ENCODE results near the gene TLCD5.

TLCD5 gene

GRCh38 chr11:120326228-120326627 lies 1.1 kb downstream of the TLCD5 start:
- DNase-seq (ENCODE audit: insufficient read length, low spot score) (no peak), FAIRE-seq (no peak)
- no peak for TF ChIP-seq POLR2A (IDR thresholded peaks at IDR 0.05; ENCODE audit: low read depth, low read length)

GRCh38 chr11:120326845-120327281 lies 1.8 kb downstream of the TLCD5 start:
- FAIRE-seq (no peak), DNase-seq (ENCODE audit: insufficient read length, low spot score) (no peak)
- no peak for TF ChIP-seq POLR2A (IDR thresholded peaks at IDR 0.05; ENCODE audit: low read depth, low read length)

DNA sequence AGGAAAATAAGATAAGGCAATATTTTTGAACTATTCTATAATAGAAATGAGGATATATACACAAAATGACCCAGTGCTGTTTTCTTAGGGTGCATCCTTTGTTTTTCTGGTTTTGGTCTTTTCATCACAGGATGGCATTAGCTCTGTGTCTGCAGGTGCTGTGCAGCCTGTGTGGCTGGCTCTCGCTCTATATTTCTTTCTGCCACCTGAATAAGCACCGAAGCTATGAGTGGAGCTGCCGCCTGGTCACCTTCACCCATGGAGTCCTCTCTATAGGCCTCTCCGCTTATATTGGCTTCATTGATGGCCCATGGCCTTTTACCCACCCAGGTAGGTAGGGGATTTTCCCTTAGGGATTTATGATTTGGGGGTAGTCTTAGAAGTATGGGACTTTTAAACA lies 2.2 kb downstream of the TLCD5 start:
- FAIRE-seq (no peak), DNase-seq (ENCODE audit: insufficient read length, low spot score) (no peak)
- no peak for TF ChIP-seq POLR2A (IDR thresholded peaks at IDR 0.05; ENCODE audit: low read depth, low read length)

DNA sequence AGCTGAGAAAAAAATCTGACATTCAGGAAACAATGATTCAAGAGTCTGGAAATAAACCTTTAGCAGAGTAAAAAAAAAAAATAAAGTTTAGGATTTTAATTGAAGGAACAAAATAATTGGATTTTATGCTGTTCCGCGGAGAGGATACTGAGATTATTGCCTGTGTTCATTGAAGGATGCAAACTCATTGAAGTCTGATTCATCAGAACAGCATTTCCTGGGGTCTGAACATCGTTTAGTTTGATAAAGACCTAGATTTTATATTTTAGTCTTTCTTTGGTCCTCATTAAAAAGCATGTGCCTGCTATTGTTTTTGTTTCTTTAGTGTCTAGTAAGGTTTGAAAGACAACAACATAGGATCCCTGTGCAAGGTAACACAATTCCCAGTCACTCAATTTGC lies 4.5 kb downstream of the TLCD5 start:
- no peak for TF ChIP-seq POLR2A (IDR thresholded peaks at IDR 0.05; ENCODE audit: low read depth, low read length)
- DNase-seq (ENCODE audit: insufficient read length, low spot score) = no peak
- no peak for FAIRE-seq

GRCh38 chr11:120330045-120330444 lies 4.9 kb downstream of the TLCD5 start:
- DNase-seq (ENCODE audit: insufficient read length, low spot score) (no peak), FAIRE-seq (no peak)
- TF ChIP-seq POLR2A (IDR thresholded peaks at IDR 0.05; ENCODE audit: low read depth, low read length) = no peak

DNA sequence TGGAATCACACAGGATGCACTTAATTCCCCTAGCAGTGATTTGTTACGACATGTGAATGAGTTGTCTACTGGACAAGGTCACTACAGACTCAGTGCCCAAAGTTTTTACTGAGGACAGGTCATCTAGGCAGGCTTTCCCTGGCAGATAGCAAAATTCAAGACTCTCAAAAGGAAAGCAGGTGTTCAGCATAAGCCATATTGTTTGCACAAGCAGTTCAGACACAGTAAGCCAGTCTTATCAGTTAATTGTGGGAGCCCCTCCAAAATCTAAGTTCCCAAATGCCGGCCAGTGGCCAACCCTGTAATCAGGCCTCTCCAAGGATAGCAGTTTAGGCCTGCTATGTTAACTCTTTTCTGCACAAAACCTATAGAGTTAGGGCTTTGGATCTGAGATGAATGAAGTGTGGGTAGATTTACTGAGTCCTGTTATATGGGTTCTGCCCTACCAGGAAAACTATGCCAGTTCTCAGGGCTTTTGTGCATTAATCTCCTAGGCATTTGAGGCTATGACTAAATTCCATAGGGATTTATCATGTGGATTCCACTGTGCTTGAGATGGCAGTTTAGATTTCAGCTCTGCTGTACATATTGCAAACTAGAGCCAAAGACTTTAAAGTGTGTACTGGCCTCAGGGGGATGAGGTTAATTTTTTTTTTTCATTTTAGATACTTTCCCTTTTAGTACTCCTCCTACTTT lies 6.3 kb downstream of the TLCD5 start:
- TF ChIP-seq POLR2A (IDR thresholded peaks at IDR 0.05; ENCODE audit: low read depth, low read length) = no peak
- DNase-seq (ENCODE audit: insufficient read length, low spot score) = peak; percentile 58
- FAIRE-seq = peak; percentile 89

DNA sequence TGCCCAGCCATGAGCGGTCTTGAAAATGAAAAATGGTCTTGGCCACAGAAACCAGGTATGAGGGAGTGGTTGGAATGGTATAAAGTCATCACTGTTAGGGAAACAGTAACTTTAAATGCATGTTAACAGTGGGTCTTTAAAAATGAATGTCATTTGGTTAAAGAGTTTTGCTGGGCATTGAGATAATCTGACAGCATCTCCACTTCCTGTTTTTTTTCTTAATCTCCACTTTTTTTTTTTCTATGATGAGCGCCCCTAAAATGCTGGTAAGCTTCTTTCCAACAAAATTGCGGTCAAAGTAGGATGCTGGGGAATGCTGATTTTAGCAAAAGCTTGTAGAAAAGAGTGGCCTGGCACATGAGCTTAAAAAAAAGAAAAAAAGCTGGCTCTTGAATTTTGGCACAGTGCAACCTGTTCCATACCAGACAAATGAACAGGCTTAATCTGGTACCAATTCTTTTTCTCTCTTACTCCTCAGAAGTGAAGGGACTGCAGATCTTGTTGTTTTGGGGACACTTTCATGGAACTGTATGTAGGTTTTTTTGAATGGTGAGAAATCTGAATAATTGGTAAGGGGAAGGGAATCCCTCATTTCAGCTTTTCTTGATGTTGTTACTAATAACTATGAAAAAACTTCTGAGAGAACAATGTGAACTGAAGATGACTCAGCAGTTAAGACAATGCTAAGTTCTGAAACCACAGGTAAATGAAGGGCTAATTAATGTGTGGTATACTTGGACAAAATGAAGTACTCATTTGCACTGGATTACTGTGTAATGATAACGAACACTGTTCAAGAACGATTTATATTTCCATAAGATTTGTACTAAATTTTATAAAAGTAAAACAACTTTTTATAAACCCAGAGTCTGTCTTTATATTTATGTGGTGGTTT lies 8.0 kb downstream of the TLCD5 start:
- no peak for TF ChIP-seq POLR2A (IDR thresholded peaks at IDR 0.05; ENCODE audit: low read depth, low read length)
- DNase-seq (ENCODE audit: insufficient read length, low spot score) = no peak
- no peak for FAIRE-seq

DNA sequence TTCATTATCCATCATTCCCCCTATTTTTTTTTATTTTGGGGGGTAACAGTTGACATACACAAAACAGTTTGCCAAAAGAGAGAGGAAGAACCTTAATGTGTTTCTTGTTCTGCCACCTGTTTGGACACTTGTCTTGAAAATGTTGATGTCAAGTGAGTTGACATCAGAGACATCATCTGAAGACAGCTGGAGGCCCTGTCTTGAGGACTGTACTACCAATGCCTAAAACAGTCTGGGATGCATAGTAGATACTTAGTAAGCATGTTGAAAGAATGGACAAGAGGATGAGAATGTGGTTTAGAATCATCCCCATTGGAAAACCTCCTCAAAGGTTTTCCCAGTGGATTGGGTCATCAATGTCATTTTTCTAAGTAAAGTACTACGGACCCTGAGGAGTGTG lies 8.7 kb downstream of the TLCD5 start:
- no peak for FAIRE-seq
- DNase-seq (ENCODE audit: insufficient read length, low spot score) = no peak
- TF ChIP-seq POLR2A (IDR thresholded peaks at IDR 0.05; ENCODE audit: low read depth, low read length) = no peak

DNA sequence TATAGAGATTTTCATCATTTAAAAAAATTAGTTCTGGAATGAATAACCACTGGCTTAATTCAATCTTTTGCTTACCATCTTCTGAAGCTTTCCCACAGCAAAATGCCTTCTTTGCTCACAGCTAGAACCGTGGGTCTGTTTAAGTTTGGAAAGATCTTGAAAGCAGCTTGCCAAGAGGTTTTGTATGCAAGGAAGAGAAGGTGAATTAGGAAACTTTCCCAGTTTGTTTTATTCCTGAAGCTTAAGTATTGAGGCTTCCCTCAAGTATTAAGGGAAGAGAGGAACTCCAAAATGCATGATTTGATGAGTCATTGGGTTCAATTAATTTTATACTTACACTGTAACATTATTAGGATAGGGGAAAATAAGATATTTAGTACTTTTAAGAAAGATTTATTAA lies 9.2 kb downstream of the TLCD5 start:
- DNase-seq (ENCODE audit: insufficient read length, low spot score) (no peak), FAIRE-seq (no peak)
- no peak for TF ChIP-seq POLR2A (IDR thresholded peaks at IDR 0.05; ENCODE audit: low read depth, low read length)

DNA sequence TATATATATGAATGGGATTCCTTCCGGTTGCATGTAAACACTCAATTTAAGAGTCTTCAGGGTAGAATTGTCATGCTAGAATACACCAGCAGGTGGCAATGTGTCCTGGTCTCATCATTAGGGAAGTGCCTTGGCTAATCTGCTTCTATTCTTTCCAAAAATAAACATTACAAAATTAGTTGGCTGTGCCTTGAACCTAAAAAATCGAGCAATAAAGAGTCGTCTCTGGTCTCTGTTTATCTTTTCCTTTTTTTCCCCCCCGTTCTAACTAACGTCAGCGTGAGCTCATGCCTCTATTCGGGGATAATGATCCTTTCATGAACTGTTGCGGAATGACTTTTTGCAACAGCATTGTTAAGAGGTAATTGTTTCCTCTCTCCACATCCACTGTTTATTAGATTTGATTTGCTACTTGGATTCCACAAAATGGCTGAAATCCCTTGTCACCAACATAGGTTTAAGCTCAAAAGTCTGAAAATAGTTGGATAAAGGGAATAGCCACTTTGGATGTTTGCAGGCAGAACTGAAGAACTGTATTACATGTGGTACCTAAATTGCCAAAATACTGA lies 9.9 kb downstream of the TLCD5 start:
- FAIRE-seq (no peak), DNase-seq (ENCODE audit: insufficient read length, low spot score) (peak; percentile 23)
- TF ChIP-seq POLR2A (IDR thresholded peaks at IDR 0.05; ENCODE audit: low read depth, low read length) = no peak

GRCh38 chr11:120335556-120335907 lies 10.4 kb downstream of the TLCD5 start:
- DNase-seq (ENCODE audit: insufficient read length, low spot score) = no peak
- no peak for FAIRE-seq

DNA sequence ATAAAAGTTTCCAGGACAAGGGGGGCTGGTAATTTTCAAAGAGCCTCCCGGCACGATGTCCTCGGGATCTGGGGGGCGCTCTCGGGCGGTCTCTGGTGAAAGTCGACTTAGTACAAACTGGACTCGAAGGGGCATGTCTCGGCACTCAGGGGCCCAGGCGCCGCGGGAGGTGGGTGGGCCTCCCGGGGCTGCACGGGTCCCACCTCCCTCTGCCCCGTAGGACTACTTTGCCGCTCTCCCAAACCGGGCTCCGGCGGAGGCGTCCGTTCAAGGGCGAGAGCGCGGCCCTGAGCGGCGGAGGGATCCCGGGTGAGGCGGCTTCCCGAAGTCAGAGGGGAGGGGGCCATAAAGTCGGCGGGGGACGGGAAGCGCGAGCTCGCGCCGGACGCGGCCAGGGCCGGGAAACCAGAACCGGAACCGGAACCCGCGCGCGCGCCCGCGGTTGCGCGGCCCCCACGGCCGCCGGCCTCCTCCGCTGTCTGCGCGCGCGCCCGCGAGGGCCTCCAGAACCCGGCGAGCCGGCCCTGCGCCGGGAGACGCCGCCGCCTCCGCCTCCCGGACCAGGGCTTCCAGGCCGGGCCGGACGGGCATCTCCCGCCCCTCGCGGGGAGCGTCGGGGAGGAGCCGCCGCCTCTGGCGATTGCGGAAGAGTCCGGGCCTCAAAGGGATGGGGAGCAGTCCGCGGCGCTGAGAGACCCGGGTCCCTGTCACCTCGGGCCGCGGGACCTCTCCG lies 11.0 kb downstream of the TLCD5 start, which contains the start of gene ARHGEF12:
TSS of gene ARHGEF12 (plus strand) at position 506 of the 733 bp plus-strand sequence. CDS start 831 bp downstream, outside the sequence.
- TF ChIP-seq POLR2A (IDR thresholded peaks at IDR 0.05; ENCODE audit: low read depth, low read length) = peak; percentile 30
- FAIRE-seq = no peak
- peak; percentile 57 for DNase-seq (ENCODE audit: insufficient read length, low spot score)

More at GRCh38 chr11:120335556-120335907, 10.4 kb downstream of the TLCD5 start:
- TF ChIP-seq POLR2A (IDR thresholded peaks at IDR 0.05; ENCODE audit: low read depth, low read length) = no peak

DNA sequence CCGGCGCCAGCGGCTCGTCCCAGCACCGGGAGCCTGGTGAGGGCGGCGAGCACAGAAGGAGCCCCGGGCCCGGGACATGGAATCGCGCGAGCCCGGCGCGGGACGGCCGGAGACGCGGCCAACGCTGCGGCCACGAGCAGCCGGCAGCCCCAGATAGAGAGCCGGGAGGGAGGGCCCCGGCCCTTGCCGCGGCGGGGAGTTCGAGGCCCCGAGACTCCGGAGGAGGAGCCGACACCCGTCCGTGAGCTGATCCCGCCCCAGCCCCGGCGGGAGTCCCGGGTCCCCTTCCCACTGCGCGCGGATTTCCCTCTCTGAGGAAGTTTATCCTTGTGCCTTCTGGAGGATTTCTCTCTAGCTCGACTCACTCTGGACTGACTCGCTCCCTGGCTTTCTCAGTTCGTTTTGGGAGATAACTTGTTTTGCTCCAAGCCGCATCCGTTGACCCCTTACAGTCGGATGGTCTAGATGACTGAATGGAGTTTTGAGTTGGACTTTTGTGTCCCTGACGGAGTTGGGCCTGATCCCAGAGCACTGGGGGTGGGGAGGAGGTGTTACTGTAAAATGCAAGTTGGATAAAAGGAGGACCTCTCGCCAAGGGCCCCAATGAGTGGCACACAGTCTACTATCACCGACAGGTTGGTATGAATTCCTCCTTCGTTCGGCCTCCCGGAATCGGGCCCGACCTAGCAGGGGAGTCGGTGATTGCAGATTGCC lies 11.7 kb downstream of the TLCD5 start:
- DNase-seq (ENCODE audit: insufficient read length, low spot score) (peak; percentile 19), FAIRE-seq (no peak)
- TF ChIP-seq POLR2A (IDR thresholded peaks at IDR 0.05; ENCODE audit: low read depth, low read length) = no peak
